Measurements from ENCODE around the gene QSOX1. TPM values are rescaled to one million over a fixed set of nuclear protein-coding genes. Genes with fewer than 3 reads are reported as not detected.

QSOX1 gene
- total RNA-seq, 2 donors from 2014 or later, result 226 to 328 TPM

- DNase-seq, result no peak
- intact Hi-C loops (cut with DNase I), result no loop called here
- ATAC-seq, result no peak
Observed at GRCh38 chr1:180143359-180143758, 11.3 kb upstream of the QSOX1 start.

GRCh38 chr1:180144659-180145357 lies 9.9 kb upstream of the QSOX1 start:
- intact Hi-C loops (cut with DNase I), result no loop called here
- DNase-seq, result no peak
- no peak for ATAC-seq

- DNase-seq, result no peak
- ATAC-seq, result no peak
- intact Hi-C loops (cut with DNase I), result no loop called here
Observed at GRCh38 chr1:180145446-180145845, 9.2 kb upstream of the QSOX1 start.

GRCh38 chr1:180150982-180151381 lies 3.7 kb upstream of the QSOX1 start:
- DNase-seq, result no peak
- ATAC-seq, result no peak
- intact Hi-C loops (cut with DNase I), result no loop called here

GRCh38 chr1:180151508-180151907 lies 3.2 kb upstream of the QSOX1 start:
- ATAC-seq (no peak), DNase-seq (no peak)
- intact Hi-C loops (cut with DNase I), result no loop called here

- intact Hi-C loops (cut with DNase I), result no loop called here
Observed at GRCh38 chr1:180152588-180152987, 2.1 kb upstream of the QSOX1 start.

GRCh38 chr1:180153032-180153431 lies 1.6 kb upstream of the QSOX1 start:
- ATAC-seq, result no peak
- intact Hi-C loops (cut with DNase I), result no loop called here
- no peak for DNase-seq

More at GRCh38 chr1:180152588-180152987, 2.1 kb upstream of the QSOX1 start:
- ATAC-seq (no peak), DNase-seq (no peak)

- intact Hi-C loops (cut with DNase I), result no loop called here
- ATAC-seq, result peak in 1 of 2 donors; percentile 0
Observed at GRCh38 chr1:180154003-180154324, 705 bp upstream of the QSOX1 start.

GRCh38 chr1:180155182-180155682 lies 563 bp downstream of the QSOX1 start:
- intact Hi-C loops (cut with DNase I), result no loop called here
- ATAC-seq (peak; percentile 5 to 23), DNase-seq (no peak)

More at GRCh38 chr1:180154003-180154324, 705 bp upstream of the QSOX1 start:
- DNase-seq, result no peak

GRCh38 chr1:180156201-180156600 lies 1.5 kb downstream of the QSOX1 start:
- ATAC-seq, result no peak
- intact Hi-C loops (cut with DNase I), result no loop called here
- DNase-seq, result no peak

- DNase-seq, result no peak
- intact Hi-C loops (cut with DNase I), result no loop called here
- ATAC-seq, result no peak
Observed at GRCh38 chr1:180156631-180157091, 2.0 kb downstream of the QSOX1 start.

- no peak for DNase-seq
- intact Hi-C loops (cut with DNase I), result no loop called here
- no peak for ATAC-seq
Observed at GRCh38 chr1:180157108-180157507, 2.4 kb downstream of the QSOX1 start.

- intact Hi-C loops (cut with DNase I), result no loop called here
- no peak for DNase-seq
- ATAC-seq, result no peak
Observed at GRCh38 chr1:180157576-180158057, 2.9 kb downstream of the QSOX1 start.

GRCh38 chr1:180158149-180159147 lies 3.8 kb downstream of the QSOX1 start:
- ATAC-seq, result no peak
- intact Hi-C loops (cut with DNase I), result no loop called here
- DNase-seq, result no peak

- intact Hi-C loops (cut with DNase I), result no loop called here
- no peak for DNase-seq
- no peak for ATAC-seq
Observed at GRCh38 chr1:180160357-180160756, 5.7 kb downstream of the QSOX1 start.

- ATAC-seq, result no peak
- intact Hi-C loops (cut with DNase I), result no loop called here
- DNase-seq, result no peak
Observed at GRCh38 chr1:180163041-180163440, 8.4 kb downstream of the QSOX1 start.

- intact Hi-C loops (cut with DNase I), result no loop called here
- no peak for DNase-seq
- no peak for ATAC-seq
Observed at GRCh38 chr1:180165096-180165495, 10.4 kb downstream of the QSOX1 start.

GRCh38 chr1:180165509-180166435 lies 11.1 kb downstream of the QSOX1 start:
- intact Hi-C loops (cut with DNase I), result no loop called here
- DNase-seq, result no peak
- ATAC-seq, result no peak

GRCh38 chr1:180166436-180166800 lies 11.7 kb downstream of the QSOX1 start:
- ATAC-seq (no peak), DNase-seq (no peak)
- intact Hi-C loops (cut with DNase I), result no loop called here
